HG03159 (cell line): ENCODE results near the gene RTL10.

ENCODE experiments used
- ATAC-seq: cut with Tn5 transposase; IDR thresholded peaks from one replicate; pipeline ENCODE4 v1.9.1; 2021; ENCODE audit warnings: mild to moderate bottlenecking, moderate library complexity; ENCODE audit not compliant: unreplicated experiment

The RTL10 gene

GRCh38 chr22:19854778-19855503 is at the start of gene RTL10, which contains the start of gene GNB1L:
RTL10 (minus strand) TSS chr22:19854874; CDS start chr22:19852261, 2,613 bp downstream.
GNB1L (minus strand) TSS chr22:19854874; CDS start chr22:19821355, 33,519 bp downstream.
- ATAC-seq, result peak; percentile 84

- ATAC-seq, result no peak
Measured at GRCh38 chr22:19904174-19904856, 49.6 kb upstream of the RTL10 start.

GRCh38 chr22:19903513-19903912 is 48.8 kb upstream of the RTL10 start:
- ATAC-seq, result no peak

- ATAC-seq, result no peak
Measured at GRCh38 chr22:19903031-19903430, 48.4 kb upstream of the RTL10 start.

- no peak for ATAC-seq
Measured at GRCh38 chr22:19902245-19902715, 47.6 kb upstream of the RTL10 start.

- no peak for ATAC-seq
Measured at GRCh38 chr22:19901577-19902244, 47.0 kb upstream of the RTL10 start.

GRCh38 chr22:19900707-19901436 is 46.2 kb upstream of the RTL10 start:
- no peak for ATAC-seq

- ATAC-seq, result no peak
Measured at GRCh38 chr22:19898831-19899567, 44.3 kb upstream of the RTL10 start.

GRCh38 chr22:19898145-19898544 is 43.5 kb upstream of the RTL10 start:
- no peak for ATAC-seq

- no peak for ATAC-seq
Measured at GRCh38 chr22:19897726-19898125, 43.1 kb upstream of the RTL10 start.

GRCh38 chr22:19896665-19897355 is 42.1 kb upstream of the RTL10 start:
- ATAC-seq, result no peak

- ATAC-seq, result no peak
Measured at GRCh38 chr22:19895160-19895849, 40.6 kb upstream of the RTL10 start.

- ATAC-seq, result no peak
Measured at GRCh38 chr22:19893363-19893762, 38.7 kb upstream of the RTL10 start.

- ATAC-seq, result no peak
Measured at GRCh38 chr22:19892925-19893324, 38.3 kb upstream of the RTL10 start.

- no peak for ATAC-seq
Measured at GRCh38 chr22:19892257-19892879, 37.7 kb upstream of the RTL10 start.

- no peak for ATAC-seq
Measured at GRCh38 chr22:19891317-19892256, 36.9 kb upstream of the RTL10 start.

- ATAC-seq, result no peak
Measured at GRCh38 chr22:19890502-19891316, 36.0 kb upstream of the RTL10 start.
